ENCODE results near the gene GAS2L2.
A peak's percentile ranks its signal among the peaks of the same experiment; 100 is the strongest.

Gene GAS2L2

DNA sequence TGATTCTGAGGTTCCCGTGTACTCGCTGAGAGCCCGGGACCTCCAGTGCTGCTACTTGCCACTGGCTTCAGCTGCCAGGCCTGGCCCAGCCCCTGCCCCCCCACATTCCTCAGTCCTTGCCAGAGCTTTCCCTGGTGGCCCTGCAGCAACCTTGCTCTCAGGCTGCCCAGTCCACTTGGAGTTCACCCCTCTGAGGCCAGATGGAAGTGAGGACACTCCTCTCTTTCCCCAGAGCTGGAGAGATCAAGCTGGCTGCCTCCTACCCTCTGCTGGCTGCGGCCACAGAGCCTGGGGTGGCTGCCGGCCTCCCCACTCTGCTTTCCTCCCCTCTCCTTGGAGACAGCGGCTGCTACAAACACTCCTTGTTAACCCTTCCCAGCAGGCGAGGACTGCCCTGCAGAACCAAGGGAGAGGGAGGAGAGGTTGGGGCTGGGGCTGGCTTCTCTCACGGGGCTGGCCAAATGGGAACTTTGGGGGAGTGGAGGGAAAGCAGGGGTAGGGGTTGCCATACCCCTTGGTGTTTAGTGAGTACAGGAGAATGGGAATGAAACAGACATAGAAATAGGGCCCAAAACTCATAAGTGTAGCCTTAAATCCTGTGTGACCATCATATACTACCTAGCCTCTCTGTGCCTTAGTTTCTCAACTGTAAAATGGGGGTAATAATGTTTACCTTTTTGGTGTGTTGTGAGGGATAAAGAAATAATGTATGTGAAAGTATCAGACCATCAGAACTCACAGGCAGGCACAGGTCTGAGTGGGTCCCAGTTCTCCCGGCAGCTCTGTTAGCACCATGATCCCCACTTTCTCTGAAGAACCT lies at the start of gene GAS2L2:
Gene GAS2L2 (minus strand): TSS at position 295 of the 820 bp plus-strand sequence. CDS start 389 bp downstream, outside the sequence.
- DNase-seq = no peak

DNA sequence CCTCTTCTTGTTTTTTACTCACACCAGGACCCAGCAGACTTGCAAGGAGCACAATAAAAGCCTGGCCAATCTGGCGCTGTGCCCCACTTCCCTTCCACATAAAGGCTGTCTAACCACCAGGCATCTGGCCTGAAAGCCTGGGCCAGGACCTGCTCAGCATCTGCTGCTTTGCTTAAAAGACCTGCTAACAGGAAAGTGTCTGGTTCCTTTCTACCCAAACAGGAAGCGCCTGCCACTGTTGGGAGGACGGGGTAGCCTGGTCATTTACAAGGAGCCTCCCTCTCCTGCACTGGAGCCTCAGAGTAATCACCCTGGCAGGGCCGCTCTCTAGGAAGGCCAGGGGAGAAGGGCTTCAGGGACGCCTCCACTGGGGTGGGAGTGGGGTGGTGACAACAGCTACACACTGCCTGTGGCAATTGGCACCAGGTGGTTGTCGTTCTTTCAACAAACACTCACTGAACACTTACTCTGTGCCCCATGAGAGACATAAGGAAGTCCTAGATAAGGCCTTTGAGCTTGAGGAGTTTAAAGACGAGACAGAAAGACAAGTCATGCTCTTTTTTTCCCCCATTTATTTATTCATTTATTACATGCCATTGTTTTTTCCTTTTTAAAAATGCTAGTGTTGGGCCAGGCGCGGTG lies 48.7 kb upstream of the GAS2L2 start:
- peak in 3 of 6 experiments; percentile 26 to 36 (median 35) for DNase-seq

DNA sequence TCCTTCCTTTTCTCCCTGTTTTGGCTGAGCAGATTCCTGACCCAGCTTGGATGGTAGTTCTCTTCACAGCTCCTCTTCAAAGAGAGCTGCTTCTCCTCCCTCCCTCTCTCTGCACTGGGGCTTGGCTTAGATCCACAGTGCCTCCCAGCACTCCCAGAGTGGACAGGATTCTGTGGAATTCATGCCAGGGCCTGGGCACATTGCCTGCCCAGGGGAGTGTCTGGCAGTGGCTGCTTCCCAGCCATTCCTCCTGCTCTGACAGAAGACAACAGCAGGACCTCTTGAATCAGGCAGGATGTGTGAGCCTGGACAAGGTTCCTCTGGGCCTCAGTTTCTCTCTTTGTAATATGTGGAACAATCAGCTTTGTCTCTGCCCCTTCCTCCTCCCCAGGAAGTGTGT lies 46.9 kb upstream of the GAS2L2 start:
- no peak for DNase-seq

DNA sequence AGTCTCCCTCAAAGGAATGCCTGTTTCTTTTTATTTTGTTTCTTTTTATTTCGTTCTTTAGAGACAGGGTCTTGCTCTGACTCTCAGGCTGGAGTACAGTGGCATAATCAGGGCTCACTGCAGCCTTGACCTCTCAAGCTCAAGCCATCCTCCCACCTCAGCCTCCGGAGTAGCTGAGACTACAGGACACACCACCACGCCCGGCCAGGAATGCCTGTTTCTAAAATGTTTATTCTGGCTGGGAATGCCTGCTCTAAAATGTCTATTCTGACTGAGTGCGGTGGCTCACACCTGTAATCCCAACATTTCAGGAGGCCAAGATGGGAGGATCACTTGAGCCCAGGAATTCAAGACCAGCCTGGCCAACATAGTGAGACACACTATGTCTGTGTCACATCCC lies 44.9 kb upstream of the GAS2L2 start:
- DNase-seq = no peak

DNA sequence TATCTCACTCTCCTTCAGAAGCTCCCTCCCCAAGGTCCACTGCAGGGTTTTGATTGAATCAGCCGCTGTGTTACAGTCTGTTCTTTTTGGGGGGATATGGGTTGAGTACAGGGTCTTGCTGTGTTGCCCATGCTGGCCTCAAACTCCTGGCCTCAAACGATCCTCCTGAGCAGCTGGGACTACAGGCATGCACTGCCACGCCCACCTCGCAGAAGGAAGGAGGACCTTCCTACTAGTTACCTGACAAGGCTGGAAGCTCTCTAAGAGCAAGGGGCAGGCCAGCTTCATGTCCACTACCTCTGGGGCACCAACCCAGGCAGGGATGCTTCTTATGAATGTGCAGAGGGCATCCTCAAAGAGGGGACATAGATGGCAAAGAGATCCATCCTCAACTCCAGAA lies 44.3 kb upstream of the GAS2L2 start:
- DNase-seq = no peak

DNA sequence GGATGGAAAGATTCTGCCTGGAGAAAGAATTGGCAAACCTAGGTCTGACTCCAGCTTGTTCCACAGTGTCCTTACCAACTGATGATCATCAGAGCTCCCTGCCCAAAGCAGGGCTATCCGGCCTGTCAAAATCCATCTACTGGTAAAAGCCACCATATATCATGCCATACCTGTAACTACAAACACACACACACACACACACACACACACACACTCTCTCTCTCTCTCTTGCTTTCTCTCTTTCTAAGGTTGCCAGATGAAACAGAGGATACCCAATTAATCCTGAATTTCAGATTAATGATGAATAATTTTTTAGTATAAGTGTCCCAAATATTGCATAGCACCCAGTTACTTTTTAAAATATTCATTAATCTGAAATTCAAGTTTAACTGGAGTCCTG lies 43.9 kb upstream of the GAS2L2 start:
- DNase-seq = no peak

DNA sequence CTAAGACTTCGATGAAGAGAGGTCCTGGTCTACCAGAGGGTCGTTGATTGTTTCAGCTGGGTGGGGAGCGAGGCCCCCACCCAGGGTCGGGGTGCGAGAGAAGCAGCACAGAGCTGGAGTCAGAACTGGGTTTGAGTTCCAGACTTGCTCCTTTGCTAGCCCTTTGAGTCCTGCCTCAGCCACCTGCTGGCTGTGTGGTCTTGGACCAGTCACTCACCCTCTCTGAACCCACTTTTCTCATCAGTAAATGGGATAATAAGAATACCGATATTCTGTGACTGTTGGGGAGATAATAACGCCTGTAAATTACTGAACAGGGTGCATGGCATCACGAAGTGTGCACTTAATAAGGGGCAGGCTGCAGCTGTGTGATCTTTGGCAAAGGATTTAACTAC lies 42.8 kb upstream of the GAS2L2 start:
- no peak for DNase-seq

DNA sequence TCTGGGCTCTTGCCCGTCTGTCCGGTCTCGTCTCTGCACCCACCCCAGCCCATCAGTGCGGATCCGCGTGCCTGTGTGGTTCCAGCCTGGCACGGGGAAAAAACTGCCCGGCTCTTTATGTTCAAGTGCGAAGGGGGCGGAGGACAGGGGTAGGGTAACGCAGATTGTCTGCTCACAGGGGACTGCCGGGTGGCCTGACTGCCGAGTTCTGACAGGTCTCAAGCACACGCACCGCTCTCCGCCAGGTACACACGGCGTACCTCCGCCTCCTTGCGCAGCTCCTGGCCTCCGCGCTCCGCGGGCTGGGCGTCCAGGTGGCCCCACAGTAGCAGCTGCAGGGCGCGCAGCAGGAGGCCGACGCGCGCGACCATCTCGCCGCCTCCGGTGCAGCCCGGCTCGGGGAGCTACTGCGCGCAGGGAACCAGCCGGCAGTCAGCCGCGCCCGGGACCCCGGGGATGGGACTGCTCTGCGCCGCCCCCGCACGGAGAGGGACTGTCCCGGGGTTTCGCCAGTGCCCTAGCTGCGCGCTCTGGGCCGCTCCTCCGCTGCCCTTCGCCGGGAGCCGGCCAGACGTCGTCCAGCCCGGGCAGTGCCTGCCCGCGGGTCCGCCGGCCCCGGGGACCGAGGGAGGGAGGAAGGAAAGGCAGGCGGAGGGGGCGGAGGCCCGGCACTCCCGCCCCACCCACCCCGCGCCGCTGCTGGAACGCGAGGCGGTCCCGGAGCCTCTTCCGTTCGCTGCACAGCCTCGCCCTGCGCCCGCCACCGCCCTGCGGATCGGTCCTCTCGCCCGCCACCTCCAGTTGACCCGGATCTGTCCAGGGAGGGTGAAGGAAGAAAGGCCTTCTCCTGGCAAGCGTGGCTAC lies 42.2 kb upstream of the GAS2L2 start, which contains the start of gene MMP28:
Gene MMP28 (minus strand): TSS at position 635 of the 864 bp plus-strand sequence. CDS start 264 bp downstream, at position 371.
- peak; percentile 8 to 67 (median 40) for DNase-seq

DNA sequence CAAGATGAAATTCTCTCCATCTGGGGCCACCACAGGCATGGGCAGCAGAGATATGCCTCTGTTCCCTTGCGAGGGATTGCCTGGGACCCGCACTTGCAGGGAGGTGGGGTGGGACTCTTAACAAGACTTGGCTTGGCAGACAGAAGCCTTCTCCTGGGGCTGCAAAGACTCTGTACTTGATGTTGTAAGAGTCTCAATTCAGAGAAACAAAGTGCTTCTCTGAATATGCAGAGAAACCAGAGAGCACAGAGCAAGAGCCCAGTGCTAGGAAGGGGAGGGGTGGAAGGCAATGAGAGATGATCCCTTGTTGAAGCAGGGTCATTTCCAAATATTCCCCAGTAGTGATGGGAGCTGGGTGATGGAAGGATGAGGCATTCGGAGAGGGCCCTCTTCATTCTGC lies 40.2 kb upstream of the GAS2L2 start:
- no peak for DNase-seq

DNA sequence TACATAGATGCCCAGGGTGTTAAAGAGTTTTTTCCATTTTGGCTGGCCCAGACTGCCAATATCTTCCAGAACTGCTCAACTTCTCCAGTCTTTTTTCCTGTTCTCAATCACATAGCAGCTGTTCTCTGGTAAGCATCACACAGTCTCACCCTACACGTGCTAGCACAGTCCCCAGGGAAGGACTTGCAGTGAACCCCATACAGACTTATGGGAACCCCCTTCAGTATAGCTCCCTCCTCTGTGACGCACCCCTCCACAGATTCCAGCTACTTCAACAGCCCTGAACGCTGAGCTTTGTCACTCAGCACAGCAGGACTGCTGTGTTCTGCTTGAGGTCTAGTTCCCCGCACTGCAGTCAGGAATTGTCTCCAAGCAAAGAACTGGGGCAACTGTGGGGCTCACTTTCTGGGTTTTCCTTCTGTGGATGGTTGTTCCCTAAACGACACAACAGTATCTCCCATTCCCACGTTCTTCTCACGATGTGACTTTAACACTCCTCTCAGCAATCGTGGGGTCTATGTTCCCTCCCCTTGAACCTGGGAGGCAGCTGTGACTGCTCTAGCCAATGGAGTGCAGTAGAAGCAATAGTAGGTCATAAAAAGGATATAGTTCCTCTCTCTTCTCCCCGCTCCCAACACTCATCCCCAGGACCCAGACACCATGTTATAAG lies 38.8 kb upstream of the GAS2L2 start:
- DNase-seq = no peak

DNA sequence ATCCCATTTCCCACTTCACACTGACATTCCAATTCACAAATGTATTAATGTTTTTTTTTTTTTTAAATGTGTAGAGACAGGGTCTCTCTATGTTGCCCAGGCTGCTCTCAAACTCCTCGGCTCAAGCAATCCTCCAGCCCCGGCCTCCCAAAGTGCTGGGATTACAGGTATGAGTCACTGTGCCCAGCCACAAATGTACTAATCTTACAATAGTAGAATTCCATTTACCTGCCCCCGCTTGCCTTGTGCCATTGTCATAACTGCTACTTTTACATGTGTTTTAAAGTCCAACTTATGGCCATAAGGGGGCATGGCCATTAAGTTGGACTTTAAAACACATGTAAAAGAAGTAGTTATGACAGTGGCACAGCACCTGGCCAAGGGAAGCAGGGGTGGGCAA lies 37.8 kb upstream of the GAS2L2 start:
- no peak for DNase-seq

DNA sequence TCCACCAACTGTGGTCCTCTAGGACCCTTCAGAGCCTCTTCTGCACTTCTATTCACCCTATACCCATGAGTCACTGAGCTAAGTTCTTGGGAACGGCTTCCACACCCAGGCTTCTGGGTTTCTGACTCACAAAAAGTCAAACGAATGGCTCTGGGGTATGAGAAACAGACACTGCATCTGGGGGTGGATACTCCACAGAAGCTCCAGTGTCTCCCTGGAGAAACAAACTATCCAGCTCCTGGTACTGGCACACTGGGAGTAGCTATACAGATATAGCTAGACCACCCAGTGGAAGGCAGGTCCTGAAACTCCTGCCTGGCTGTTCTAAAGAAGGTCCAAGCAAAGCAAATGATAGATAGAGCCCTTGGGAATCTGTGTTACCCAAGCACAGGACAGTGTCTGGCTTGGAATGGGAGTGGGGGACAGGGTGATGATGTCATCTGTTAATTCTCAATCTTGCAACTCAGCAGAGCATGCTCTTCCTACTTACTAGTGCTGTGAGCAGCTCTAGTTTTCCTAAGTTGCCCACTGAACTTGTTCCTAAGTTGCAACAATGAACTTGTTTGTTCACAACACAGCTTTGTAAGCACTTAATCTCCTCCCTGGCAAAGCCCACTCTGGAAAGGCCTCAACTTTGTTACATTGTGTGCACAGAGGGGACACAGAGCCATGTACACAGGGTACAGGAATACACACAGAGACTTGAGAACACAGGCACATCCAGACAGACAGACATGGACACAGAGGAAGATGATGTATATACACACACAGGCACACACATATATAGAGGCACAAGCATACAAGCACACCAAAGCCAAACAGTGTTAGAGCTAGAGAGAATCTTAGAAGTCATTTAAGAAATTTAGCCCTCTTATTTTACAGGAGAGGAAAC lies 35.7 kb upstream of the GAS2L2 start:
- DNase-seq = no peak

DNA sequence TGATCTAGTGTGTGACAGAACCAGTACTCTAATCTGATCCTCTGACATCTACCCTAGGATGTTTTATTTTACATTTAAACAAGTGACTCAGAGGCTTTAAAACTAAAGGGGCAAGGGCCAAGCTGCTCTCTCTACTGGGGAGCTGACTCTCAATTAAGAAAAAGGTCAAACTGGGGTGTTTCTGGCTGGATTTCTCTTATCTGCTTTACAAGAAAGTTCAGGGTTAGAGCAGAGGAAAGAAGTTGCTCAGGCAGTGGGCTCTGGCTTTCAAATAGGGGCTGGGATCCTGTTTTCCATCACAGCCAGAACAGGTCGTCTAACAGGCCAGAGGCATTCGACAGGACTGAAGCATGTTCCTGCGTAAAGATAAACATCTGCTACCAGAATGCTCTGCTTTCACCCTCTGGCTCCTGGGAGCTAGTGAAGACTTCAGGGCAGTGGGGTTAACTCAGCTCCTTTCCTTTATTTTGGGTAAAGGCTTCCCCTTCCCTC lies 33.9 kb upstream of the GAS2L2 start:
- DNase-seq = no peak

DNA sequence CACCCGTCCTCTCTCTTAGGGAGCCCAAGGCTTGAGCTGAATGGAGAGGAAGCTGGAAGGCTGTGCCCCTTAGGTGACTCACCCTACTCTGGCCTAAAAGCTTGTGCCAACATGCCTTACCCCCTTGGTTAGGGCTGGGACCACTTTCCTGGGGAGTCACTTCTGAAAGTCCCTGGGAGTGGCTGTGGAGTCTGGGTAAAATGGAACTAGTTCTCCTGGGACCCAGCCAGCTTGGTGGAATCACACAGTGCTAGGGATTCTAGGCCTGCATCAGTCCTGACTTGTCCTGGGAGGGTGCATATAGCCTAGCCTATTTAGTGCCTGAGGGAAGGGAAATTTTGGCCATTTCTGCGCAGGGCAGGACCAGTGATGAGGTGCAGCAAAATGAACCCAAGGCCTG lies 31.9 kb upstream of the GAS2L2 start:
- DNase-seq = no peak

DNA sequence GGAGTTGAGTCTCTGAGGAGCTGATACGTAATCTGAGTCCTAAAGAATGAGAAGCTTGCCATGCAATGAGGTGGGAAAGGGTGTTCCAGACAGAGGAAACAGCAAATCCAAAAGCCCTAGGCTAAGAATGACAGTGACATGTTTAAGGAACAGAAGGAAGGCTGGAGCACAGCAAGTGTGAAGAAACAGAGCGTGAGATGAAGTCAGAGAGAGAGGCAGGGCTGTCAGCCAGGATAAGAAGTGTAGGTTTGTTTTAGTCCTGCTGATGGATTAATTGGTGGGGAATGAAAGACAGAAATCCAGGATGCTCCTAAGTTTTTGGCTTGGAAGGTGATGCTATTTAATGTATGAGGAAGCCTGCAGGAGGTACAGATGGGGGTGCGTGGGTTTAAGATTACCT lies 27.9 kb upstream of the GAS2L2 start:
- DNase-seq = no peak

DNA sequence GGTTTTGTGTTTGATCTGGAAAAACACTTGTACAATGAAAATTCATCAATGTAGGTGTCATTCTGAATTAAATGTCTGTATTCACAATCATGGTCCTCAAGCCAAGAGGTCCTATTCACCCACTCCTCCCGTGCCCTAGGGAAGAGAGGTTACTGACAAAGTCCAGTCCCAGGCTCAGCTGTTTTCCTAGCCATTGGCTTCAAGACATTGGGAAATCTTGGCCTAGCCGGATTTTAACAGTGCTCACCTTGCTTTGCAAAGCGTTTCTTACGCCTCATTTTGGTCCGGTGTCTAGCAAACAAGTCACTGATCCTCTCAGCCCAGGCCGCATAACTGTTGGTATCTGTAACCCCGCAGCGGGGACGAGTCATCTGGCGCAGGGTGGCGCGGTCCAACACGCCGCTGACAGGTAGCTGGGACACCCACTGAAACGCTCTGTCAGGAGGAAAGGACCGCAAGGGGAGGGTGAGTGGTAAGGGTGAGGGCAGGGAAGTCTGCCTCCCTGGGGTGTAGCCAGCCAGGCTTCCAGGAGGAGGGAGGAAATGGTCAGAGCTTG lies 25.7 kb upstream of the GAS2L2 start:
- no peak for DNase-seq

DNA sequence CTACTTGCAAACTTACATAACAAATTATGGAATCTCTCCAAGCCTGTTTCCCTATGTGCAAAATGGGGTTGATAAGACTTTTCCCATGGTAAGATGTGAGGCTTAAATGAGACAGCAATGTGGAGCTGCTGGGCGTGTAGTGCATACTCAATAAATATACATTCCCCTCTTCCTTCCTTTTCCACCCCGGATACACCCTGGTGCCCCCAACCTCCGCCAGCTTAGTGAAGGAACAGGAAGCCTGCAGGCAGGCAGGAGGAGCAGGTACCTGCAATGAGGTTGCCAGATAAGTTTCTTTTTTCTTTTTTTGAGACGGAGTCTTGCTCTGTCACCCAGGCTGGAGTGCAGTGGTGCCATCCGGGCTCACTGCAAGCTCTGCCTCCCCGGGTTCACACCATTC lies 22.5 kb upstream of the GAS2L2 start:
- no peak for DNase-seq

DNA sequence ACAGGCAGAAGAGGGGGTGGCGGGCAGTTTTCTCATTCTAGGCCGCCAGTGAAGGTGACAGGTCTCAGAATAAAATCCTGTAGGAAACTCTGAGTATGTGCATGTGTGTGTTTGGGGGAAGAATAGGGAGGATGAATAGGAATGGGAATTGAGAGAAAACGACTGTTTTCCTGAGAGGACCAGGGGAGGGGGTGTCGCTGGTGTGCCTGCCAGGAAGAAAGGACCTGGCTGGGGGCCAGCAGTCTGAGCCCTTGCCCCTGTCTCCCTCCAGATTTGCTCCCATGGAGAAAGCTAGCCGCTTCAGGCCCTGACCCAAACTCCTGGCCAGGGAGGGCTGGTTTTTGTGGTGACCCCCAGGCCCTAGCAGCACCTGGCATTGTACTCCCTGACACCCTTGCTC lies 22.0 kb upstream of the GAS2L2 start:
- DNase-seq = no peak

DNA sequence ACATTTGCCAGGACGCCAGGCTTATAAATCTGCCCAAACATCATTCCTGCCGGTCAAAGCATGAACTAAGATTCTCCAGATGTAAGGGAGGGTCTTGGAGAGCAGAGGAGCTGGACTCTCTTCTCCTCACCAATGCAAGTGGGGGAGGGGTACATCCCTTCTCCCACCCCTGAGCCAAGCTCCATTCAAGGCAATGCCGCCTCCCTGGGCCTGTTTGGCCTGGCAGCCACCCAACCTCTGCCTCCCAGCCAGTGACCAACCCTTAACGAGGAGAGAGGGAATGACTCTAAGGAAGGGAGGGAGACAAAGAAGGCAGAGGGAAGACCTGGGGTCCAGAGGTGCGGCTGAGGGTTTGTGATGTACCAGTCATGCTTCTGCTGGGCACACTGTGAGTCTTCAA lies 21.5 kb upstream of the GAS2L2 start:
- no peak for DNase-seq

DNA sequence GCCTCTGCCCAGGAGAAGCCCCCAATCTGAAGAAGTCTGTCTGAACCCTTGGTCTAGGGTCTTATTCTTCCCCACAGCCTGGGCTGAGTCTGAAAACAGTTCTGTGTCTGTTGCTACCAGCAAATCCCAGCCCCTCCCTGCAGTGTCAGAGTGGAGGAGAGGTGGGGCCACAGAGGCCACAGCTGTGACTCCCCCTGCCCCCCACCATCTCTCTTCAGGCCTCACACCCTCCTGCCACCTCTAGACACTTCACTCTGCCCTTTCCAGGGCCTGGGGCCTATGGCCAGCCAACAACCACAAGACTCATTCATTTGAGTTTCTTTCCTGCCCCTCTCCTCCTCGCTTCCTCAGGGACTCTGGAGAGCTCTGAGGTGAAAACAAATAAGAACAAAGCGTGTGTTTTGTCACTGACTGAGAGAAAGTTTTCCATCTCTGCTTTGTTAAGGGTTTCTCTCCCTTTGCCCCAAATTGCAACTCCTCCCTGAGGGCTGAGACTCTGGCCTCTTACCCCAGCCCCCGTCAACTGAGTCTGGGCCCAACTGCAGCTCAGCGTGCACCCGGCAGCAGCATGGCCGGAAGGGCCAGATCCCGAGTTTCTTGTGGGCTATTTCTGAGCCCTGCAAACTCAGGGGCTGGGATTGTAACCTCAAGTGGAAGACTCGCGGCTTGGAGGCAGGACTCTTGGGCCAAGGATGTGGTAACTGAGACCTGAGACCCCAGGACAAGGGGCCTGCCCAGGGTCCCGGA lies 20.8 kb upstream of the GAS2L2 start:
- no peak for DNase-seq

DNA sequence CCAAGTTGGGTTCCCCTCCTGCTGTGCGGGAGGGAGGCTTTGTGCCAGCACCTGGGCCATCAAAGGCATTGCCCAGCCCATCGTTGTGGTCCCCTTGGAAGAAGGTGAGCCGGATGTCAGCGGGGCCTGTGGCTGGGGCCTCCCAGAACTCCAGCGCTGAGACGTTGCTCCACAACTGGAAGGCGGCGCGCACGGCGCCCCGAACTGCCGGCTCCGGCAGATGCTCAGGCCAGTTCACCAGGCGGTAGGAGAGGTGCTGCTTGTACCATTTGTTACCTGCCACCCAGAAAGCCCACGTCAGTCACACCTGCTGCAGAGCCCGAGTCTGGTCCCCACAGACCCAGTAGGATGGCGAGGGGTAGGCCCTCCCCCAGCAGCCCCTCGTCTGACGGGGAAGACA lies 20.1 kb upstream of the GAS2L2 start:
- no peak for DNase-seq
